B cell (primary cell): Measurements from ENCODE around the gene CD34. TPM values are rescaled to one million over a fixed set of nuclear protein-coding genes. Genes with fewer than 3 reads are reported as not detected.

ENCODE experiments used
- ATAC-seq: fragments of 200-7000 bp; cut with Tn5 transposase; one replicate; pipeline ENCODE4 v1.10.0; 2021; ENCODE audit warnings: low read depth, mild to moderate bottlenecking, moderate number of reproducible peaks, moderate library complexity
- CTCF ChIA-PET: fragments of 350-600 bp; sonication (Branson Sonifier 250); formaldehyde crosslinking; loops from one replicate; lab custom pipeline; 2021; ENCODE audit warnings: antibody characterized with exemption, inconsistent platforms; lab: Charles Lee
- POLR2A ChIA-PET: fragments of 350-600 bp; sonication (Branson Sonifier 250); formaldehyde crosslinking; loops from one replicate; lab custom pipeline; 2021; ENCODE audit warnings: antibody characterized with exemption; lab: Charles Lee
- DNase-seq: peaks from one replicate; pipeline ENCODE4 v3.0.0; 2013
- H2AFZ ChIP-seq: 2 replicates; pipeline ENCODE4 v1.6.1; 2012; ENCODE audit warnings: mild to moderate bottlenecking, low read depth, low read length; ENCODE audit not compliant: insufficient read depth, poor library complexity, severe bottlenecking
- H3K27ac ChIP-seq, 2 donors: 1 replicate in 1 of 2; 2 replicates in 1 of 2; pipeline ENCODE4 v1.5.1; 2012 to 2013; ENCODE audit warnings: low read length in 2 of 2, mild to moderate bottlenecking in 2 of 2, moderate library complexity in 1 of 2
- H3K27me3 ChIP-seq, 4 experiments: fragments of 200-600 bp in 1 of 4; sonication (generic) in 1 of 4; replicated peaks in 1 of 4; 1 replicate in 2 of 4; 2 replicates in 2 of 4; pipeline versions ENCODE4 v1.6.1 to v1.7.0; 2013 to 2016; ENCODE audit warnings: low read length in 3 of 4, mild to moderate bottlenecking in 2 of 4, mixed read lengths in 1 of 4, moderate library complexity in 1 of 4; ENCODE audit not compliant: insufficient read depth in 4 of 4, control insufficient read depth in 3 of 4; ENCODE audit errors: control extremely low read depth in 1 of 4
- H3K36me3 ChIP-seq, 2 experiments: replicated peaks in 1 of 2; 1 replicate in 1 of 2; 2 replicates in 1 of 2; pipeline versions ENCODE4 v1.6.1 to v1.7.1; 2013; ENCODE audit warnings: low read length in 1 of 2; ENCODE audit not compliant: insufficient read depth in 2 of 2, control insufficient read depth in 1 of 2; ENCODE audit errors: control extremely low read depth in 1 of 2, extremely low read depth in 1 of 2
- H3K4me1 ChIP-seq, 2 donors: fragments of 200-600 bp in 1 of 2; sonication (generic) in 1 of 2; 1 replicate in 1 of 2; 2 replicates in 1 of 2; pipeline versions ENCODE4 v1.5.1 to v1.6.1; 2013 to 2017; ENCODE audit warnings: low read length in 2 of 2; ENCODE audit not compliant: control insufficient read depth in 2 of 2, insufficient read depth in 2 of 2
- H3K4me2 ChIP-seq: replicated peaks from 2 replicates; pipeline ENCODE3; 2012; ENCODE audit warnings: mild to moderate bottlenecking, low read depth, low read length; ENCODE audit not compliant: poor library complexity, severe bottlenecking
- H3K4me3 ChIP-seq, 5 experiments: fragments of 200-600 bp in 1 of 5; sonication (generic) in 1 of 5; 1 replicate in 3 of 5; 2 replicates in 2 of 5; pipeline versions ENCODE4 v1.5.1 to v1.7.0; 2011 to 2016; ENCODE audit warnings: low read length in 4 of 5, mild to moderate bottlenecking in 4 of 5, low read depth in 2 of 5, control low read depth in 1 of 5, moderate library complexity in 1 of 5; ENCODE audit not compliant: insufficient read depth in 1 of 5; ENCODE audit errors: control extremely low read depth in 1 of 5, extremely low read depth in 1 of 5
- H3K79me2 ChIP-seq: fragments of 200-600 bp; sonication (generic); one replicate; pipeline ENCODE4 v1.6.0; 2016; ENCODE audit warnings: low read length; ENCODE audit not compliant: control insufficient read depth, insufficient read depth
- H3K9ac ChIP-seq: fragments of 200-600 bp; sonication (generic); 2 replicates; pipeline ENCODE4 v1.6.1; 2017; ENCODE audit warnings: mild to moderate bottlenecking, low read length, moderate library complexity
- H3K9me3 ChIP-seq, 3 donors: one replicate each; pipeline versions ENCODE4 v1.6.1 to v1.7.1; 2013; ENCODE audit warnings: low read length in 2 of 3; ENCODE audit not compliant: control insufficient read depth in 2 of 3, insufficient read depth in 1 of 3; ENCODE audit errors: control extremely low read depth in 1 of 3
- H4K20me1 ChIP-seq: 2 replicates; pipeline ENCODE4 v1.6.0; 2012; ENCODE audit warnings: mild to moderate bottlenecking, low read length; ENCODE audit not compliant: insufficient read depth, control insufficient read depth, poor library complexity, severe bottlenecking
- H3K27ac Mint-ChIP-seq: one replicate; pipeline ENCODE4 v1.8.0; 2021; ENCODE audit warnings: mixed read lengths
- H3K27me3 Mint-ChIP-seq: one replicate; pipeline ENCODE4 v1.8.0; 2021; ENCODE audit warnings: mixed read lengths
- H3K4me1 Mint-ChIP-seq: one replicate; pipeline ENCODE4 v1.8.0; 2021; ENCODE audit warnings: mixed read lengths
- H3K4me3 Mint-ChIP-seq: one replicate; pipeline ENCODE4 v1.8.0; 2021; ENCODE audit warnings: mixed read lengths
- H3K9me3 Mint-ChIP-seq: one replicate; pipeline ENCODE4 v1.8.0; 2022; ENCODE audit warnings: mixed read lengths; ENCODE audit not compliant: insufficient read depth
- EZH2 ChIP-seq: IDR thresholded peaks from 2 replicates; pipeline ENCODE4 v1.6.1; 2012; ENCODE audit warnings: borderline replicate concordance, low read depth, mild to moderate bottlenecking, moderate library complexity, low read length; ENCODE audit not compliant: insufficient read depth, poor library complexity, severe bottlenecking
- WGBS: methylation state at CpG from one replicate; pipeline ENCODE4 v1.1.5; 2013; ENCODE audit warnings: missing lambda C conversion rate; ENCODE audit not compliant: insufficient coverage; 5-methylcytosine and 5-hydroxymethylcytosine counted together
- intact Hi-C: fragments of 100-400 bp; cut with micrococcal nuclease; formaldehyde crosslinking; loops from one replicate; pipeline ENCODE4 v1.10.0; 2022
- polyA plus RNA-seq: library from polyadenylated mRNA; depleted of rRNA; stranded (reverse); fragments of >200 nt; gene quantifications from 2 replicates; pipeline ENCODE4 v1.2.3, GENCODE V29; 2012
- total RNA-seq, 2 donors: library from RNA; stranded (reverse); fragments of 120-200 nt in 1 of 2; gene quantifications; 1 replicate in 1 of 2; 2 replicates in 1 of 2; pipeline versions ENCODE4 v1.2.3 to v1.2.4, GENCODE V29; 2013 to 2022
- TF ChIP-seq, protein P1 (sequence below): fragments of 200-600 bp; IDR thresholded peaks from one replicate; pipeline ENCODE4 v1.8.0; 2022; ENCODE audit warnings: antibody characterized with exemption, mild to moderate bottlenecking

Gene CD34
- total and polyA plus RNA-seq, 2 donors (not counting 1 experiment from before 2014, with no cell fraction given) = not detected

DNA sequence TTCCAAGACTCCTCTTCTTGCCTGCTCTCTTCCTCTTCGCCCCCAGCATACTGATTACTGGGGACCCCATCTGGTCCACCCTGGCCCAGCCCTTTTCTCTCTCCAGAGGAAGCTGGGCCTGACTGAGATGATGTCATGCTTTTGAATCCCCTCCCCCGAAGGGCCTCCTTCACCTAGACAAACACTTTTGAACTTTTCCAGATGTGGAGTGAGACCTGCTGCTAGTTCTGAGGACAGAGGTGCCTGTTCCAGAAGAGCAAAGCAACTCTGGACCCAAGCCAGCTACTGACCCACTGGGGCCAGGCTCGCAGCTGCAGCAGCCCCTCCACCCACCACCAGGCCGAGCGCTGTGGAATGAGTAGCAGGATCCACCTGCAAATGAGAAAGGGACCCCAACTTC lies 8.4 kb downstream of the CD34 start:
- intact Hi-C loops = no loop called here
- ATAC-seq (no peak), DNase-seq (no peak)
- Histone ChIP-seq H3K4me2 (no peak overlapping the region), H4K20me1 (no peaks in the 10 kb centered on the region), H2AFZ (no peak overlapping the region), H3K9ac (no peak overlapping the region), H3K9me3 (no peaks in the 10 kb centered on the region), H3K27ac (no peak overlapping the region), H3K27me3 (no peaks in the 10 kb centered on the region), H3K36me3 (no peaks in the 10 kb centered on the region), H3K4me3 (no peak overlapping the region), H3K79me2 (no peaks in the 10 kb centered on the region), H3K4me1 (no peaks in the 10 kb centered on the region)
- H3K27me3 Mint-ChIP-seq = peaks cover 4% of the 10 kb centered on the region
- no peak overlapping the region for H3K4me3 Mint-ChIP-seq
- TF ChIP-seq, protein P1, sequence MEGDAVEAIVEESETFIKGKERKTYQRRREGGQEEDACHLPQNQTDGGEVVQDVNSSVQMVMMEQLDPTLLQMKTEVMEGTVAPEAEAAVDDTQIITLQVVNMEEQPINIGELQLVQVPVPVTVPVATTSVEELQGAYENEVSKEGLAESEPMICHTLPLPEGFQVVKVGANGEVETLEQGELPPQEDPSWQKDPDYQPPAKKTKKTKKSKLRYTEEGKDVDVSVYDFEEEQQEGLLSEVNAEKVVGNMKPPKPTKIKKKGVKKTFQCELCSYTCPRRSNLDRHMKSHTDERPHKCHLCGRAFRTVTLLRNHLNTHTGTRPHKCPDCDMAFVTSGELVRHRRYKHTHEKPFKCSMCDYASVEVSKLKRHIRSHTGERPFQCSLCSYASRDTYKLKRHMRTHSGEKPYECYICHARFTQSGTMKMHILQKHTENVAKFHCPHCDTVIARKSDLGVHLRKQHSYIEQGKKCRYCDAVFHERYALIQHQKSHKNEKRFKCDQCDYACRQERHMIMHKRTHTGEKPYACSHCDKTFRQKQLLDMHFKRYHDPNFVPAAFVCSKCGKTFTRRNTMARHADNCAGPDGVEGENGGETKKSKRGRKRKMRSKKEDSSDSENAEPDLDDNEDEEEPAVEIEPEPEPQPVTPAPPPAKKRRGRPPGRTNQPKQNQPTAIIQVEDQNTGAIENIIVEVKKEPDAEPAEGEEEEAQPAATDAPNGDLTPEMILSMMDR = no peak
- no peak for TF ChIP-seq EZH2
- POLR2A ChIA-PET = no interaction called here
- no peaks in the 10 kb centered on the region for H3K9me3 Mint-ChIP-seq
- no peak overlapping the region for H3K27ac Mint-ChIP-seq
- CTCF ChIA-PET = no interaction called here
- 85% methylated on average over 2 of the region's 5 CpGs for WGBS
- no peaks in the 10 kb centered on the region for H3K4me1 Mint-ChIP-seq

DNA sequence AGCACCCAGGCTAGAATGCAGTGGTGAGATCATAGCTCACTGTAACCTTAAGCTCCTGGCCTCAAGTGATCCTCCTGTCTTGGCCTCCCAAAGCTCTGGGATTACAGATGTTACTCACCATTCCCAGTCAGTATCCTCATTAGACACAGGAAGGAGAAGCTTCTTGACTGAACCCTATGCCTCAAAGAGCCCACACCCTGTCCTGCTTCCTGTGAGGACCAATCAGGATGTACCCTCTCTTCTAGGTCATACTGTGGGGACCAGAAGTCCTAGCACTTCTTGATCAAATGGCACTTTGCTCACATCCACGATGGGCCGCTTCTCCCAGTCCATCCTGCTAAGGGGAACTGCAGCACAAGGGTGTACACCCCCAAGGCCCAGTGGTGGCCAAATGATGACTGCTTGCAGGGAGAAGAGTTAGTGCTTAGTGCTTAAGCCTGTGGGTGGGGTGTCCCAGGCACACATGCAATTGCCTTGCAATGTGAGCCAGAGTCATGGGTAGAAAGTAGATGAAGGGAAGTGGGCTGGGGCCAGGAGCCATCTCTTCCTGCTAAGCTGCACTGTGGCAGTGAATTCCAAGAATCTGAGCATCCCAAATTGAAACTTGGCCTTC lies 9.8 kb downstream of the CD34 start:
- ChIA-PET CTCF (interaction anchor here (1.1 kb wide), 1 partner anchor 17 kb away, joined by 5 read pairs; no protein-coding TSS in a partner anchor), POLR2A (no interaction called here)
- no peaks in the 10 kb centered on the region for H3K9me3 ChIP-seq
- TF ChIP-seq, protein P1 = no peak
- TF ChIP-seq EZH2 = no peak
- DNase-seq (no peak), ATAC-seq (no peak)
- no peaks in the 10 kb centered on the region for H3K79me2 ChIP-seq
- whole genome bisulfite sequencing = 100% methylated on average over 2 of the region's 2 CpGs
- H3K9ac ChIP-seq = no peak overlapping the region
- H3K27ac Mint-ChIP-seq = no peak overlapping the region
- H3K4me1 Mint-ChIP-seq = no peaks in the 10 kb centered on the region
- no peaks in the 10 kb centered on the region for H3K27me3 ChIP-seq
- H3K4me3 ChIP-seq = no peak overlapping the region
- H3K4me1 ChIP-seq = no peaks in the 10 kb centered on the region
- H3K4me3 Mint-ChIP-seq = no peak overlapping the region
- H3K36me3 ChIP-seq = no peaks in the 10 kb centered on the region
- intact Hi-C loops = no loop called here
- no peak overlapping the region for H2AFZ ChIP-seq
- H3K4me2 ChIP-seq = no peak overlapping the region
- H3K27ac ChIP-seq = no peak overlapping the region
- no peaks in the 10 kb centered on the region for H3K9me3 Mint-ChIP-seq
- H3K27me3 Mint-ChIP-seq = no peaks in the 10 kb centered on the region
- no peaks in the 10 kb centered on the region for H4K20me1 ChIP-seq
